Endothelial cell of umbilical vein (primary cell): Measurements from ENCODE around the gene RBMS3. TPM values are rescaled to one million over a fixed set of nuclear protein-coding genes. Genes with fewer than 3 reads are reported as not detected.

Source experiments
- BruUV-seq: library from RNA; stranded (reverse); fragments of 400-500 nt; replicated peaks from 2 replicates; lab custom pipeline; 2021; lab: Mats Ljungman, UMichigan
- CTCF ChIA-PET: fragments of 300-600, 350-600 bp; sonication (Branson Sonifier 250); formaldehyde crosslinking; loops from one replicate; lab custom pipeline; 2021; ENCODE audit warnings: antibody characterized with exemption, inconsistent platforms; lab: Charles Lee
- POLR2A ChIA-PET: fragments of 300-600, 350-600 bp; sonication (Branson Sonifier 250); formaldehyde crosslinking; loops from one replicate; lab custom pipeline; 2021; ENCODE audit warnings: antibody characterized with exemption, inconsistent platforms; lab: Charles Lee
- DNase-seq: peaks from one replicate; pipeline ENCODE4 v3.0.0-alpha.2; 2011; ENCODE audit warnings: low read depth, low spot score
- FAIRE-seq: peaks from 2 replicates; lab custom pipeline; 2011; peaks lifted over from hg19 to GRCh38; lab: Jason Lieb, UNC
- H2AFZ ChIP-seq: 2 replicates; pipeline ENCODE4 v1.6.0; 2012; ENCODE audit warnings: low read depth, low read length, control low read depth, inconsistent platforms
- H3K27ac ChIP-seq: 2 replicates; pipeline ENCODE4 v1.5.1; 2011; ENCODE audit warnings: low read depth, mild to moderate bottlenecking, control low read depth, low read length, moderate library complexity; ENCODE audit not compliant: insufficient read depth
- H3K27me3 ChIP-seq, 2 experiments: 2 replicates each; pipeline versions ENCODE4 v1.6.0 to v1.6.1; 2011; ENCODE audit warnings: low read length in 2 of 2, mixed read lengths in 1 of 2; ENCODE audit not compliant: control insufficient read depth in 2 of 2, insufficient read depth in 2 of 2
- H3K36me3 ChIP-seq, 2 experiments: 2 replicates in 1 of 2; 3 replicates in 1 of 2; pipeline ENCODE4 v1.5.1; 2011; ENCODE audit warnings: low read length in 2 of 2, mild to moderate bottlenecking in 1 of 2, moderate library complexity in 1 of 2; ENCODE audit not compliant: control insufficient read depth in 2 of 2, insufficient read depth in 2 of 2; ENCODE audit errors: extremely low read depth in 1 of 2
- H3K4me1 ChIP-seq: 3 replicates; pipeline ENCODE4 v1.5.1; 2011; ENCODE audit warnings: mild to moderate bottlenecking, low read length; ENCODE audit not compliant: control insufficient read depth, insufficient read depth; ENCODE audit errors: extremely low read depth
- H3K4me2 ChIP-seq: 2 replicates; pipeline ENCODE4 v1.6.1; 2011; ENCODE audit warnings: low read length, control low read depth, mixed read lengths; ENCODE audit not compliant: insufficient read depth
- H3K4me3 ChIP-seq, 3 experiments: fragments of 200-600 bp in 1 of 3; sonication (generic), shearing (Covaris generic) in 1 of 3; replicated peaks in 1 of 3; 2 replicates each; pipeline ENCODE4 v1.5.1; 2011 to 2016; ENCODE audit warnings: control low read depth in 3 of 3, low read length in 3 of 3, mild to moderate bottlenecking in 2 of 3, inconsistent platforms in 1 of 3, low read depth in 1 of 3, moderate library complexity in 1 of 3; ENCODE audit not compliant: insufficient read depth in 1 of 3
- H3K79me2 ChIP-seq: 2 replicates; pipeline ENCODE4 v1.6.0; 2012; ENCODE audit warnings: low read length, inconsistent platforms; ENCODE audit not compliant: control insufficient read depth, insufficient read depth
- H3K9ac ChIP-seq: replicated peaks from 2 replicates; pipeline ENCODE3; 2011; ENCODE audit warnings: low read length, control low read depth; ENCODE audit not compliant: insufficient read depth; ENCODE audit errors: extremely low read depth
- H3K9me1 ChIP-seq: replicated peaks from 3 replicates; pipeline ENCODE4 v1.6.0; 2011; ENCODE audit warnings: mild to moderate bottlenecking, low read length; ENCODE audit not compliant: control insufficient read depth, insufficient read depth; ENCODE audit errors: extremely low read depth
- H3K9me3 ChIP-seq: replicated peaks from 2 replicates; pipeline ENCODE4 v1.5.1; 2012; ENCODE audit warnings: low read length, inconsistent platforms; ENCODE audit not compliant: control insufficient read depth, insufficient read depth
- H4K20me1 ChIP-seq: replicated peaks from 2 replicates; pipeline ENCODE3; 2011; ENCODE audit warnings: mild to moderate bottlenecking, low read length; ENCODE audit not compliant: control insufficient read depth, insufficient read depth; ENCODE audit errors: extremely low read depth
- CTCF ChIP-seq, 2 donors: IDR thresholded peaks; 1 replicate in 1 of 2; 2 replicates in 1 of 2; pipeline ENCODE4 v1.5.1; 2011; ENCODE audit warnings: low read length in 2 of 2, mild to moderate bottlenecking in 2 of 2, moderate library complexity in 2 of 2, control low read depth in 1 of 2, inconsistent platforms in 1 of 2, low read depth in 1 of 2; ENCODE audit not compliant: insufficient read depth in 1 of 2; ENCODE audit errors: extremely low read depth in 1 of 2
- EZH2 ChIP-seq: IDR thresholded peaks from 2 replicates; pipeline ENCODE4 v1.6.1; 2012; ENCODE audit warnings: borderline replicate concordance, low read depth, mild to moderate bottlenecking, moderate library complexity, low read length, inconsistent platforms; ENCODE audit not compliant: severe bottlenecking
- FOS ChIP-seq: IDR thresholded peaks from 2 replicates; pipeline ENCODE4 v1.6.1; 2011; ENCODE audit warnings: mild to moderate bottlenecking, low read length, moderate library complexity, borderline replicate concordance; ENCODE audit not compliant: insufficient read depth
- GATA2 ChIP-seq: IDR thresholded peaks from 2 replicates; pipeline ENCODE4 v1.7.0; 2011; ENCODE audit warnings: low read depth, mild to moderate bottlenecking, moderate library complexity, mixed read lengths, low read length; ENCODE audit not compliant: insufficient read length, insufficient read depth
- JUN ChIP-seq: IDR thresholded peaks from 2 replicates; pipeline ENCODE4 v1.6.1; 2011; ENCODE audit warnings: borderline replicate concordance, low read depth; ENCODE audit not compliant: insufficient read length, insufficient read depth
- MAX ChIP-seq: IDR thresholded peaks from 2 replicates; pipeline ENCODE4 v1.6.1; 2011; ENCODE audit not compliant: insufficient read depth, insufficient read length
- MYC ChIP-seq: IDR thresholded peaks from one replicate; pipeline ENCODE4 v1.6.1; 2011; ENCODE audit warnings: mild to moderate bottlenecking, low read depth, low read length
- POLR2A ChIP-seq: IDR thresholded peaks from 2 replicates; pipeline ENCODE4 v1.6.1; 2012; ENCODE audit warnings: low read depth, mild to moderate bottlenecking, control low read depth, low read length
- POLR2AphosphoS5 ChIP-seq: IDR thresholded peaks from 2 replicates; pipeline ENCODE4 v1.6.1; 2012; ENCODE audit warnings: low read depth, mild to moderate bottlenecking, control low read depth, low read length, moderate library complexity; ENCODE audit not compliant: insufficient read depth
- dilution Hi-C: fragments of 300-500 bp; cut with MboI; formaldehyde crosslinking; loops from one replicate; pipeline ENCODE4 v1.15.0; 2019; ENCODE audit warnings: low sequenced_read_pairs; ENCODE audit not compliant: extremely low pct_ligation_motif_present
- intact Hi-C: fragments of 100-400 bp; cut with micrococcal nuclease; formaldehyde crosslinking; loops from one replicate; pipeline ENCODE4 v1.10.0; 2022
- polyA plus RNA-seq, 4 experiments: library from polyadenylated mRNA; depleted of rRNA in 3 of 4; stranded (reverse) in 3 of 4; unstranded in 1 of 4; fragments of >200 nt; gene quantifications; 2 replicates each; pipeline versions ENCODE4 v1.2.1 to v1.2.3, GENCODE V29; 2011 to 2012; ENCODE audit warnings: missing spikeins in 1 of 4
- total RNA-seq: library from RNA; stranded (reverse); gene quantifications from 2 replicates; pipeline ENCODE4 v1.2.3, GENCODE V29; 2021

The RBMS3 gene
- total and polyA plus RNA-seq, 2 donors (not counting 3 experiments of a cell fraction or from before 2014, with no cell fraction given) = 13.6 to 42.3 TPM

- Histone ChIP-seq H3K9ac (no peak overlapping the region), H3K36me3 (no peaks in the 10 kb centered on the region), H3K9me1 (no peaks in the 10 kb centered on the region), H2AFZ (no peak overlapping the region), H4K20me1 (no peaks in the 10 kb centered on the region), H3K79me2 (no peaks in the 10 kb centered on the region), H3K4me2 (no peak overlapping the region), H3K4me1 (no peaks in the 10 kb centered on the region), H3K9me3 (no peaks in the 10 kb centered on the region), H3K27ac (no peak overlapping the region), H3K27me3 (no peaks in the 10 kb centered on the region), H3K4me3 (no peak overlapping the region)
- no peak for DNase-seq
- no peak for FAIRE-seq
- POLR2A ChIA-PET = no interaction called here
- BruUV-seq = no TSS peak
- no peak for TF ChIP-seq MAX
- no peak for TF ChIP-seq POLR2A
- no peak for TF ChIP-seq FOS
- TF ChIP-seq EZH2 = no peak
- no peak for TF ChIP-seq GATA2
- TF ChIP-seq POLR2AphosphoS5 = no peak
- no peak for TF ChIP-seq MYC
- no peak for TF ChIP-seq JUN
- no peak for TF ChIP-seq CTCF (IDR thresholded peaks at IDR 0.05; ENCODE audit: extremely low read depth in 1 of 2, insufficient read depth in 1 of 2, low read depth in 1 of 2, low read length in 2 of 2)
- intact Hi-C loops = no loop called here
- dilution Hi-C loops = no loop called here
- CTCF ChIA-PET = no interaction called here
Observed at GRCh38 chr3:29493109-29493508, 212.2 kb downstream of the RBMS3 start.
